HepG2 (cell line): Measurements from ENCODE around the gene PRSS3. TPM values are rescaled to one million over a fixed set of nuclear protein-coding genes. Genes with fewer than 3 reads are reported as not detected.

ENCODE experiments used
- ATAC-seq: fragments of 200-7000 bp; cut with Tn5 transposase; 3 replicates; pipeline ENCODE4 v1.9.1; 2020; ENCODE audit warnings: mild to moderate bottlenecking, moderate library complexity
- BruUV-seq: library from RNA; stranded (reverse); fragments of 400-500 nt; replicated peaks from 2 replicates; lab custom pipeline; 2021; lab: Mats Ljungman, UMichigan
- CTCF ChIA-PET: fragments of 300-600 bp; formaldehyde crosslinking; extraction: SDS; loops from one replicate; lab custom pipeline; 2021; ENCODE audit warnings: low total read pairs, inconsistent platforms, low intra/inter-chr PET ratio; lab: Yijun Ruan, JAX
- POLR2A ChIA-PET: fragments of 350-600 bp; sonication (Branson Sonifier 250); formaldehyde crosslinking; loops from one replicate; lab custom pipeline; 2020; ENCODE audit warnings: antibody characterized with exemption, inconsistent platforms; lab: Yijun Ruan, JAX
- DNase-seq: peaks from one replicate; pipeline ENCODE4 v3.0.0-alpha.2; 2015; ENCODE audit warnings: low spot score
- FAIRE-seq: peaks from 3 replicates; lab custom pipeline; 2011; peaks lifted over from hg19 to GRCh38; lab: Jason Lieb, UNC
- H2AFZ ChIP-seq: one replicate; pipeline ENCODE4 v1.6.1; 2011; ENCODE audit warnings: low read length, inconsistent platforms
- H3K27ac ChIP-seq: fragments of 300-600 bp; 3 replicates; pipeline ENCODE4 v1.8.0; 2011; ENCODE audit warnings: mixed run types, mild to moderate bottlenecking, mixed read lengths, low read length, inconsistent platforms; ENCODE audit not compliant: insufficient read depth; ENCODE audit errors: extremely low read length
- H3K27me3 ChIP-seq, 2 experiments: fragments of 200-600 bp in 1 of 2; 2 replicates in 1 of 2; 3 replicates in 1 of 2; pipeline versions ENCODE4 v1.6.0 to v1.8.0; 2011; ENCODE audit warnings: low read length in 2 of 2, mild to moderate bottlenecking in 2 of 2, moderate library complexity in 2 of 2, inconsistent platforms in 1 of 2; ENCODE audit not compliant: insufficient read depth in 2 of 2, control insufficient read depth in 1 of 2
- H3K36me3 ChIP-seq, 2 experiments: fragments of 200-600 bp in 1 of 2; replicated peaks in 1 of 2; 2 replicates in 1 of 2; 3 replicates in 1 of 2; pipeline versions ENCODE4 v1.5.1 to v1.8.0; 2011; ENCODE audit warnings: low read length in 2 of 2, inconsistent platforms in 1 of 2; ENCODE audit not compliant: insufficient read depth in 2 of 2, control insufficient read depth in 1 of 2
- H3K4me1 ChIP-seq: 2 replicates; pipeline ENCODE4 v1.5.1; 2012; ENCODE audit warnings: low read length, inconsistent platforms; ENCODE audit not compliant: insufficient read depth
- H3K4me2 ChIP-seq: 2 replicates; pipeline ENCODE4 v1.6.0; 2011; ENCODE audit warnings: low read depth, low read length, inconsistent platforms
- H3K4me3 ChIP-seq, 3 experiments: fragments of 200-600 bp in 1 of 3; sonication (generic), shearing (Covaris generic) in 1 of 3; replicated peaks in 1 of 3; 2 replicates each; pipeline ENCODE4 v1.5.1; 2011 to 2016; ENCODE audit warnings: low read length in 3 of 3, inconsistent platforms in 2 of 3, low read depth in 2 of 3, mild to moderate bottlenecking in 2 of 3, control low read depth in 1 of 3, mixed read lengths in 1 of 3; ENCODE audit not compliant: insufficient read depth in 1 of 3
- H3K79me2 ChIP-seq: one replicate; pipeline ENCODE4 v1.6.1; 2011; ENCODE audit warnings: low read length, inconsistent platforms; ENCODE audit not compliant: insufficient read depth
- H3K9ac ChIP-seq: 2 replicates; pipeline ENCODE4 v1.6.0; 2011; ENCODE audit warnings: mild to moderate bottlenecking, low read depth, low read length, inconsistent platforms; ENCODE audit not compliant: insufficient read depth
- H3K9me3 ChIP-seq: 2 replicates; pipeline ENCODE4 v1.5.1; 2012; ENCODE audit warnings: mild to moderate bottlenecking, low read length
- H4K20me1 ChIP-seq: 2 replicates; pipeline ENCODE4 v1.6.0; 2011; ENCODE audit warnings: inconsistent platforms, mild to moderate bottlenecking, low read length, moderate library complexity; ENCODE audit not compliant: insufficient read depth
- GPBP1L1 ChIP-seq: sonication (generic); formaldehyde crosslinking; IDR thresholded peaks from 2 replicates; pipeline ENCODE4 v1.5.0; 2020; ENCODE audit warnings: mild to moderate bottlenecking, missing genetic modification reagents
- KAT7 ChIP-seq: IDR thresholded peaks from 2 replicates; pipeline ENCODE4 v1.6.1; 2018; ENCODE audit warnings: borderline replicate concordance, missing compliant biosample characterization
- PHF8 ChIP-seq: sonication (generic); formaldehyde crosslinking; IDR thresholded peaks from 2 replicates; pipeline ENCODE4 v1.5.0; 2020; ENCODE audit warnings: missing genetic modification reagents
- SAP130 ChIP-seq: IDR thresholded peaks from 2 replicates; pipeline ENCODE4 v1.6.1; 2016; ENCODE audit warnings: low read depth
- ZBTB34 ChIP-seq: sonication (generic); formaldehyde crosslinking; IDR thresholded peaks from 2 replicates; pipeline ENCODE4 v1.8.0; 2022; ENCODE audit warnings: mild to moderate bottlenecking, missing genetic modification reagents
- ZNF331 ChIP-seq: sonication (generic); formaldehyde crosslinking; IDR thresholded peaks from 2 replicates; pipeline ENCODE4 v1.4.0; 2020; ENCODE audit warnings: missing genetic modification reagents
- ZNF781 ChIP-seq: sonication (generic); formaldehyde crosslinking; IDR thresholded peaks from 2 replicates; pipeline ENCODE4 v1.5.1; 2020; ENCODE audit warnings: borderline replicate concordance, mild to moderate bottlenecking, missing genetic modification reagents; ENCODE audit errors: not compliant biosample characterization
- WGBS: methylation state at CpG from one replicate; pipeline ENCODE4 v1.1.6; 2017; ENCODE audit warnings: low lambda C conversion rate; 5-methylcytosine and 5-hydroxymethylcytosine counted together
- in situ Hi-C: cut with HindIII; loops from 2 replicates; pipeline ENCODE4 v1.10.0; 2017; ENCODE audit warnings: low pct_unique_long_range_greater_than_20kb; ENCODE audit not compliant: extremely low pct_ligation_motif_present
- intact Hi-C: fragments of 100-400 bp; cut with micrococcal nuclease; formaldehyde crosslinking; loops from one replicate; pipeline ENCODE4 v1.10.0; 2022; ENCODE audit not compliant: unreplicated experiment
- polyA plus RNA-seq, 8 experiments: library from polyadenylated mRNA; depleted of rRNA in 3 of 8; stranded (reverse) in 7 of 8; unstranded in 1 of 8; fragments of >200 nt; fragmentation: Illumina TruSeq in 4 of 8; extraction: Trizol in 4 of 8; gene quantifications; 2 replicates each; pipeline versions ENCODE4 v1.2.1 to v1.2.3, GENCODE V29; 2011 to 2016; ENCODE audit warnings: low read depth in 4 of 8, missing spikeins in 1 of 8, mixed read lengths in 1 of 8; ENCODE audit not compliant: insufficient read depth in 1 of 8
- total RNA-seq, 5 experiments: library from RNA; depleted of rRNA; stranded (reverse); fragments of >200 nt; fragmentation: Illumina TruSeq; extraction: Trizol; gene quantifications; 2 replicates each; pipeline ENCODE4 v1.2.3, GENCODE V29; 2016; ENCODE audit warnings: low read depth in 1 of 5
- TF ChIP-seq, protein P1 (sequence below), 2 experiments: sonication (generic) in 1 of 2; formaldehyde crosslinking in 1 of 2; IDR thresholded peaks; 2 replicates each; pipeline versions ENCODE4 v1.4.0 to v1.6.1; 2016 to 2020; ENCODE audit warnings: borderline replicate concordance in 1 of 2, low read depth in 1 of 2, mild to moderate bottlenecking in 1 of 2, missing genetic modification reagents in 1 of 2

Gene PRSS3
- total and polyA plus RNA-seq, 2 of the 13 experiments (the other 11 are each of a cell fraction or from before 2014, with no cell fraction given), result not detected

GRCh38 chr9:33837138-33837537 is 41.8 kb downstream of the PRSS3 start:
- DNase-seq (no peak), FAIRE-seq (no peak)
- Histone ChIP-seq H3K4me3 (no peak overlapping the region), H3K27me3 (no peaks in the 10 kb centered on the region), H3K36me3 (peaks cover 0 to 12% of the 10 kb centered on the region in 2 experiments; a peak in 1 of 5 replicates), H3K9me3 (no peaks in the 10 kb centered on the region), H3K79me2 (peaks cover 98% of the 10 kb centered on the region), H4K20me1 (peaks cover 28% of the 10 kb centered on the region), H3K4me1 (0 out of 2 replicates have a peak, but pooled peaks cover 10% of the 10 kb centered on the region)
- intact Hi-C loops, result no loop called here
- CTCF ChIA-PET, result no interaction called here
- no TSS peak for BruUV-seq
- whole genome bisulfite sequencing, result 92% methylated on average over 4 of the region's 4 CpGs
- TF ChIP-seq ZBTB34, result no peak
- no peak for TF ChIP-seq PHF8
- TF ChIP-seq KAT7 (CRISPR knock-in tag), result no peak
- TF ChIP-seq SAP130 (CRISPR knock-in tag), result no peak
- no peak for TF ChIP-seq GPBP1L1
- TF ChIP-seq ZNF331 (CRISPR knock-in tag), result no peak
- TF ChIP-seq ZNF781 (CRISPR knock-in tag), result no peak
- TF ChIP-seq, protein P1, sequence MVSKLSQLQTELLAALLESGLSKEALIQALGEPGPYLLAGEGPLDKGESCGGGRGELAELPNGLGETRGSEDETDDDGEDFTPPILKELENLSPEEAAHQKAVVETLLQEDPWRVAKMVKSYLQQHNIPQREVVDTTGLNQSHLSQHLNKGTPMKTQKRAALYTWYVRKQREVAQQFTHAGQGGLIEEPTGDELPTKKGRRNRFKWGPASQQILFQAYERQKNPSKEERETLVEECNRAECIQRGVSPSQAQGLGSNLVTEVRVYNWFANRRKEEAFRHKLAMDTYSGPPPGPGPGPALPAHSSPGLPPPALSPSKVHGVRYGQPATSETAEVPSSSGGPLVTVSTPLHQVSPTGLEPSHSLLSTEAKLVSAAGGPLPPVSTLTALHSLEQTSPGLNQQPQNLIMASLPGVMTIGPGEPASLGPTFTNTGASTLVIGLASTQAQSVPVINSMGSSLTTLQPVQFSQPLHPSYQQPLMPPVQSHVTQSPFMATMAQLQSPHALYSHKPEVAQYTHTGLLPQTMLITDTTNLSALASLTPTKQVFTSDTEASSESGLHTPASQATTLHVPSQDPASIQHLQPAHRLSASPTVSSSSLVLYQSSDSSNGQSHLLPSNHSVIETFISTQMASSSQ (IDR thresholded peaks at IDR 0.05; ENCODE audit: low read depth), result no peak
- TF ChIP-seq, protein P1 (CRISPR knock-in tag; IDR thresholded peaks at IDR 0.05; ENCODE audit: borderline replicate concordance), result no peak
- TF ChIP-seq, all 625 proteins: peak for 0
- ATAC-seq, result no peak
- Histone ChIP-seq H3K4me2 (no peak overlapping the region), H3K9ac (no peak overlapping the region), H2AFZ (no peak overlapping the region), H3K27ac (no peak overlapping the region)
- in situ Hi-C loops, result no loop called here
- POLR2A ChIA-PET, result no interaction called here
